Panc1 (cell line): ENCODE results near the gene CEP131. TPM values are rescaled to one million over a fixed set of nuclear protein-coding genes. Genes with fewer than 3 reads are reported as not detected.

ENCODE experiments used
- ATAC-seq: fragments of 200-7000 bp; cut with Tn5 transposase; 2 replicates; pipeline ENCODE4 v1.9.1; 2020; ENCODE audit warnings: mild to moderate bottlenecking, moderate library complexity
- BruUV-seq: library from RNA; stranded (reverse); fragments of 400-500 nt; replicated peaks from 2 replicates; lab custom pipeline; 2021; lab: Mats Ljungman, UMichigan
- CTCF ChIA-PET: fragments of 300-600 bp; sonication (Branson Sonifier 250); formaldehyde crosslinking; loops from one replicate; lab custom pipeline; 2022; ENCODE audit warnings: antibody characterized with exemption; lab: Charles Lee
- POLR2A ChIA-PET: fragments of 300-600 bp; sonication (Branson Sonifier 250); formaldehyde crosslinking; loops from one replicate; lab custom pipeline; 2022; ENCODE audit warnings: antibody characterized with exemption; lab: Charles Lee
- DNase-seq: peaks from one replicate; pipeline ENCODE4 v3.0.0-alpha.2; 2010; ENCODE audit warnings: low read depth, low spot score
- H3K27ac ChIP-seq: 2 replicates; pipeline ENCODE4 v1.5.1; 2011; ENCODE audit warnings: mild to moderate bottlenecking, low read length, inconsistent platforms
- H3K27me3 ChIP-seq: fragments of 200-500 bp; sonication (Bioruptor generic); 2 replicates; pipeline ENCODE4 v1.6.0; 2014; ENCODE audit warnings: low read length, inconsistent platforms; ENCODE audit not compliant: control insufficient read depth, insufficient read depth
- H3K36me3 ChIP-seq: fragments of 200-500 bp; sonication (Bioruptor generic); 2 replicates; pipeline ENCODE4 v1.5.1; 2014; ENCODE audit warnings: inconsistent platforms, mild to moderate bottlenecking, low read length, moderate library complexity; ENCODE audit not compliant: control insufficient read depth, insufficient read depth
- H3K4me1 ChIP-seq: 2 replicates; pipeline ENCODE4 v1.5.1; 2011; ENCODE audit warnings: inconsistent platforms, mild to moderate bottlenecking, low read length, moderate library complexity; ENCODE audit not compliant: control insufficient read depth, insufficient read depth
- H3K4me3 ChIP-seq, 2 experiments: 2 replicates each; pipeline ENCODE4 v1.5.1; 2011 to 2012; ENCODE audit warnings: low read depth in 2 of 2, low read length in 2 of 2, mild to moderate bottlenecking in 2 of 2, inconsistent platforms in 1 of 2, moderate library complexity in 1 of 2
- H3K9me3 ChIP-seq: fragments of 200-500 bp; sonication (Bioruptor generic); 2 replicates; pipeline ENCODE4 v1.5.1; 2014; ENCODE audit warnings: low read depth, mild to moderate bottlenecking, inconsistent platforms, low read length, moderate library complexity; ENCODE audit not compliant: control insufficient read depth, insufficient read depth
- CTCF ChIP-seq: fragments of 450-650 bp; IDR thresholded peaks from 2 replicates; pipeline ENCODE4 v1.5.1; 2017; ENCODE audit warnings: mild to moderate bottlenecking
- POLR2AphosphoS5 ChIP-seq: IDR thresholded peaks from 2 replicates; pipeline ENCODE4 v1.6.1; 2012; ENCODE audit warnings: mild to moderate bottlenecking, low read depth, low read length, moderate library complexity
- REST ChIP-seq, 2 experiments: IDR thresholded peaks; 2 replicates each; pipeline ENCODE4 v1.6.1; 2011 to 2012; ENCODE audit warnings: low read depth in 2 of 2, control low read depth in 1 of 2, low read length in 1 of 2, mild to moderate bottlenecking in 1 of 2, moderate library complexity in 1 of 2; ENCODE audit not compliant: insufficient read depth in 1 of 2
- SIN3A ChIP-seq: IDR thresholded peaks from 2 replicates; pipeline ENCODE4 v1.6.1; 2012; ENCODE audit warnings: low read depth, mild to moderate bottlenecking, low read length, moderate library complexity, borderline replicate concordance; ENCODE audit not compliant: insufficient read depth
- TCF7L2 ChIP-seq: IDR thresholded peaks from 2 replicates; pipeline ENCODE4 v1.6.1; 2011; ENCODE audit warnings: mild to moderate bottlenecking, low read depth, low read length, inconsistent platforms
- in situ Hi-C: cut with HindIII; loops from 2 replicates; pipeline ENCODE4 v1.10.0; 2016; ENCODE audit warnings: low sequenced_read_pairs, low pct_unique_long_range_greater_than_20kb
- intact Hi-C: fragments of 100-400 bp; cut with micrococcal nuclease; formaldehyde crosslinking; loops from one replicate; pipeline ENCODE4 v1.10.0; 2022; ENCODE audit not compliant: unreplicated experiment
- total RNA-seq: library from RNA; stranded (reverse); gene quantifications from one replicate; pipeline ENCODE4 v1.2.1, GENCODE V29; 2021; ENCODE audit not compliant: unreplicated experiment

The CEP131 gene
- total RNA-seq, 1 experiment from 2014 or later: 26.0 TPM

DNA sequence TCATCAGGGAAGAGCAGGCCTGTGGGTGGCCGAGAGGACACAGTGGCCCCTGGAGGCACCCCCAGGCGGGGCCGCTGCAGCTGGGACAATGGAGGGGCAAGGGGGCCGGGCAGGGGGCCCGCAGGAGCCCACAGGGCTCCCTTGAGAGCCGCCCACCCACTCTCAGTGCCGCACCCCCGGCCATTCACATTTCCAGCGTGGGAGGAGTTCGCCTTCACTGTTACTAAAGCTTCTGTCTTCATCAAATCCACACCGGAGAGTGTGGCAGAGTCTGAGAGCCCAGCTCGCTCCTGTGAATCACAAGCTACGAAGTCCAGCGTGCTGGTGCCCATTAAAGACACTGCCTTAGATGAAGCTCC, 78.4 kb downstream of the CEP131 start:
- H3K9me3 ChIP-seq: no peaks in the 10 kb centered on the region
- DNase-seq (no peak), ATAC-seq (no peak)
- ChIA-PET CTCF (no interaction called here), POLR2A (interaction anchor here (0.6 kb wide), 2 partner anchors 58 to 370 kb away, joined by 3 to 6 read pairs; no protein-coding TSS in a partner anchor)
- BruUV-seq: no TSS peak
- intact Hi-C loops: loop anchor here (5.0 kb wide), 2 partner anchors 38 to 58 kb away; no protein-coding TSS in a partner anchor
- no peak overlapping the region for H3K27ac ChIP-seq
- TF ChIP-seq TCF7L2: no peak
- TF ChIP-seq POLR2AphosphoS5: no peak
- TF ChIP-seq REST (IDR thresholded peaks at IDR 0.05; ENCODE audit: insufficient read depth in 1 of 2, low read depth in 2 of 2, low read length in 1 of 2): no peak
- TF ChIP-seq SIN3A: no peak
- no peak for TF ChIP-seq CTCF
- H3K27me3 ChIP-seq: no peaks in the 10 kb centered on the region
- H3K4me3 ChIP-seq: no peak overlapping the region
- H3K36me3 ChIP-seq: no peaks in the 10 kb centered on the region
- no peaks in the 10 kb centered on the region; the same call in 1 of the 2 replicates for H3K4me1 ChIP-seq
- in situ Hi-C loops: loop anchor here (5.0 kb wide), 1 partner anchor 63 kb away; no protein-coding TSS in a partner anchor

- POLR2A ChIA-PET: no interaction called here
- Histone ChIP-seq H3K4me1 (no peaks in the 10 kb centered on the region; the same call in 1 of the 2 replicates), H3K27me3 (no peaks in the 10 kb centered on the region), H3K27ac (no peak overlapping the region), H3K36me3 (no peaks in the 10 kb centered on the region), H3K9me3 (no peaks in the 10 kb centered on the region), H3K4me3 (no peak overlapping the region)
- ATAC-seq (no peak), DNase-seq (no peak)
- intact Hi-C loops: loop anchor here (2.0 to 5.0 kb wide), 3 partner anchors 38 to 97 kb away; no protein-coding TSS in a partner anchor
- no TSS peak for BruUV-seq
- no peak for TF ChIP-seq TCF7L2
- TF ChIP-seq SIN3A: no peak
- no peak for TF ChIP-seq CTCF
- TF ChIP-seq POLR2AphosphoS5: no peak
- TF ChIP-seq REST (IDR thresholded peaks at IDR 0.05; ENCODE audit: insufficient read depth in 1 of 2, low read depth in 2 of 2, low read length in 1 of 2): no peak
- in situ Hi-C loops: loop anchor here (5.0 kb wide), 1 partner anchor 63 kb away; no protein-coding TSS in a partner anchor
- CTCF ChIA-PET: interaction anchor here (0.9 to 1.4 kb wide), 4 partner anchors 32 to 77 kb away, joined by 3 to 4 read pairs (median 3); no protein-coding TSS in a partner anchor
Observed at GRCh38 chr17:81143717-81144422, 78.9 kb downstream of the CEP131 start.
